8988T (cell line): ENCODE data around the gene OPCML.

Source experiments
- DNase-seq: peaks from one replicate; pipeline ENCODE4 v3.0.0; 2011

The OPCML gene

GRCh38 chr11:132579136-132579535 is 953.2 kb downstream of the OPCML start:
- DNase-seq: no peak

- DNase-seq: no peak
Measured at GRCh38 chr11:132578580-132578979, 953.7 kb downstream of the OPCML start.

DNA sequence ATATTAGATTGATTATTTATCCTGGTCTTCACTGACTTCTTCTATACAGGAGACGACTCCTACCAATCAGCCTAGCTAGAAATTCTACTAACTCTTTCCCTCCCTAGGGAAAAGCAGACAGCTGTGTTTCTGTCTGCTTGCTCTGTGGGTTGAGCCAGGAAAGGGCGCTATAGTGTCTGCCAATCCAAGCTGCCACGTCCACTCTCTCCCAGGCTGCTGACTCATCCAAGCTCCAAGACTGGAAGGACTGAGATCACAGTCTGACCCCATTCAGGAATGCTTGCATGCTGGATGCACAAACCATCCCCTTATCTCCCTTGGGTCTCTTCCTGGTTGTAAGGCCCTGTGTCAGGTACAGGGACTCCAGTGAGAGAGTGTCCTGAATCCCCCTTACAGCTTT is 955.6 kb downstream of the OPCML start:
- no peak for DNase-seq

GRCh38 chr11:132564091-132564885 is 968.0 kb downstream of the OPCML start:
- DNase-seq: no peak

DNA sequence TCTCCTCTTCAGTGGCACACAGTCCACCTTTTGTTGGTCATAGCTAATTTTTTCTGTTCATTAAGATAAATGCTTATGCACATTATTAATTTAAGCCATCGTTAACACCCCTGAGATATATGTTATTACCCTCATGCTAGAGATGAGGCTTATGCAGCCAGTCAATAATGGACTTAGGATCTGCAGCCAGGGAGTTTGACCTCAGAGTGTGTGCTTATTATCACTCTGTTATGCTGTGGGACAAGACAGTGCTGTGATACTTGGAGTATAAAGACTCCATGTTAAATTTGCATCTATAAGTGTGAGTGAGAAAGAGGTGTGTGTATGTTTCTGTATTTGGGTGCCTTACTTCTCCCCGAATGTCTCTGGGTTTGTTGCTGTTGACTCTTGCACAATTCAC is 969.3 kb downstream of the OPCML start:
- no peak for DNase-seq

GRCh38 chr11:132561937-132562336 is 970.4 kb downstream of the OPCML start:
- no peak for DNase-seq

DNA sequence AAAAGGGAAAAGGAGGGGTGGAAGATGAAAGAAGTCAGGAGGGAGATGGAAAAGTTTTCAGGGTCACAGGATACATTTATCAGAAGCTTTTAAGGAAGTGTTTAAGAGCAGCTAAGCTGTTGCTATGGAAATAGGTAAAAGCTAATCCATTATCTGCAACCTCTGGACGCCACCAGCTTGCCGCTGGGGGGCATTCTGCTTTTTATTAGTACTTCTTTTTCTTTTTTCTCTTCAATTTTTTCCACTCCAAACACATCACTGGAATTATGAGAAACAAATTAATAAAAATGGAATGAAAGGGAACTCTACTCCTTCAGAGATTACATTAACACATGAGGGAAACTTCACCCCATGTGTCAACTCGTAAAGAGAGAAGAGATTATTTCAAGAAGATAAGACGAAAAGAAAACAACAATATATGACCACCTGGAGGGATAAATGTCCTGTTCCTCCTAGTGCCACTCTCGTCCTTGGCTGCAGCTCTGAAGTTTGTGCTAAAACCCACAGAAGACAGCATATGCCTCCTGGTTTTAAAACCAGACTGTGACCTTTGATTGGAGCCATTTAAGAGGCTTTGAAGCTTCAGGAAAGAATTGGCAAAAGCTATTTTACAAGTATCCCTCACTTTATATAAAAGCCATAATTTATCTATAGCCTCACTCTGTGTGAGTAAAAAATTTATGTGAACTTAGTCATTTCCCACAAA is 972.8 kb downstream of the OPCML start:
- DNase-seq: no peak

DNA sequence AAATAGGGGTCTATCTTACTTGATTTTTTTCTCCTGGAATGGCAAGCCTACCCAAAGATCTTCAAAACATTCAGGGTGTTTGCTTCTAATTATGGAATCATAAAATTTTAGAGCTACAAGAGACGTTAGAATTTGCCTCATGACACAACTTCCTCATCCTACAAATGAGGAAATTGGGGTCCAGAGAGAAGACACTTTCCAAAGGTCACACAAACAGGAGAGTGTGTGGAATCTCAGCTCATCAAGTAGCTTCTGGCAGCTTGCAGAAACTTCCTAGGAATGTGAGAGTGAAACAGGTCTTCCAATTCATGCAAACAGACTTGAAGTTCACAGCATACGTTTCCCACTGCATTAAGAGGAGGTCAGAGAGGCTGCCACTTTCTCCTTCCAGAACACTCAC is 976.0 kb downstream of the OPCML start:
- DNase-seq: no peak

DNA sequence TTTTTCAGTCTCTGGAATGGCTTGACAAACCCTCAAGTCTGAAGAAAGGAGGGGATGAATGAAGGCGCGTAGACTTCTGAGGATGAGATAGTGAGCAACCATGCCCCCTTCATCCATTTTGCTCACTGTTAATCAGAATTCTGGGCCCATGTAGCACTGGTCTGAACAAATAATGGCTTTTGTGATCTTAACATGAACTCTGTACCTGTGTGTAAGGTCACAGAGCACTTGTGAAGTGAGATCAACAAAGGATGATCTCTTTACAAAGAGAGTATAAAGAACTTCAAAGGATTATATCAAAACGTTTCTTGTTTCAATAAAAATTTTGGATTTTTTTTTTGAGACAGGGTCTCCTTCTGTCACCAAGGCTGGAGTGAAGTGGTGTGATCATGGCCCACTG is 976.7 kb downstream of the OPCML start:
- no peak for DNase-seq

DNA sequence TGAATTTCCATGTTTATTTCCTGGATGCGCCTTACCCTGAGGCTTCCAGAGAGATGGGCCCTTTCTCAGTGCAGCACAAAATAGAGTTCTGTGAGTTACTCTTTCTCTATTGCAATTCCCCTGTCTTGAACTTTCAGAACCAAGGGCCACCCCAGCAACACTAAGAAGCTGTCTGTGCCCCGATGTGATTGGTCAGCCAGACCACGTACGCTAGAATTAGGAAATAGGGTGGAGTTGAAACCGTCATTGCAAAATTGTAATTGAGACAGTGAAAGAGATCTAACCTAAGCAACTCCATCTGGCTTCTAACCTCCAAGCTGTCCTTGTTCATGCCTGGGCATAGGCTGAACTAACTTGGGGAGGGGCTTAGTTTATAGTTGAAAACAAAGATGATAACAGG is 981.3 kb downstream of the OPCML start:
- no peak for DNase-seq

- no peak for DNase-seq
Measured at GRCh38 chr11:132549561-132549960, 982.7 kb downstream of the OPCML start.

DNA sequence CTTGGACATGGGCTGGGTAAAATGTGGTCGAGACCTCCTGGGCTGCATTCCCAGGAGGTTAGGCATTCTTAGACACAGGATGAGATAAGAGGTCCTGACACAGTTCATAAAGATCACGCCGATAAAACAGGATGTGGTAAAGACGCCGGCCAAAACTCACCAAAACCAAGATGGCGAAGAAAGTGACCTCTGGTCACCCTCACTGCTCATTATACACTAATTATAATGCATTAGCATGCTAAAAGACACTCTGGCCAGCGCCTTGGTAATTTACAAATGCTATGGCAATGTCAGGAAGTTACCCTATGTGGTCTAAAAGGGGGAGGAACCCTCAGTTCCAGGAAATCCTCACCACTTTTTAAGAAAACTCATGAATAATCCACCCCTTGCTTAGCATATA is 983.3 kb downstream of the OPCML start:
- no peak for DNase-seq

- DNase-seq: no peak
Measured at GRCh38 chr11:132544007-132544406, 988.3 kb downstream of the OPCML start.

DNA sequence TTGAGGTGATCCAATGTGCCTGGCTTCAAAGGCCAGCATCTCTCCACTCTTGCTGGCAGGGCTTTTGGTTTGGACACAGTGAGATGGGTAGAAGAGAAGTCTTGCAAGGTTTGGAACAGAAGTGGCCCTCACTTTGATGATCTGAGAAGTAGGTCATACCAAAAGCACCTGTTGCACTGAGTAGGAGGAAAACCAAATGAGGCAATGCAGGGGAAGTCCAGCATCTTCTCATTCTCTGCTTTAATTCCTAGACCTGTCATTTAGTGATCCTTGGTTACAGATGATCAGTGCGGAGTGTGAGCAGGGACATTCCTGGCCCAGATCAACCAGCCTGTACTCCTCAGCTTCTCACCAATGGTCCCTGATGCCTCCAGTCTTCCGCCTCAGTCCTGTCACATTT is 990.5 kb downstream of the OPCML start:
- DNase-seq: no peak

DNA sequence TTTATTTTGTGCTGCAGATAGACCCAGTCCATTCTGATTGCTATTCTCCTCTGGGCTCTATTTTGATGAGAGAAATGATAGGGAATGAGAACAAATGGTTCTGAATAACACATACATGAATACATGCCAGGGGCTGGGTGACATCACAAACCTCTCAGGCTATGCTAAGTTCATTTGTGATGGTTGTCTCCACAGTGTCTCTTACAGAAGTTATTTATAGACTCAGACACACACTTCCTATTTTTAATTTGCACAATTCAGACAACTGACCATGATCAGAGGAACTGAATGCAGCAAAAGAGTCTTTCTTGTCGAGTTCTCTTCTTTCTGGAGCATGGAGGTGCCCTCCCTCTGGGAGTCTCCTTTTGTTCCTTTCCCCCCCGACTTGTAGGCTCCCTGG is 991.7 kb downstream of the OPCML start:
- DNase-seq: no peak

DNA sequence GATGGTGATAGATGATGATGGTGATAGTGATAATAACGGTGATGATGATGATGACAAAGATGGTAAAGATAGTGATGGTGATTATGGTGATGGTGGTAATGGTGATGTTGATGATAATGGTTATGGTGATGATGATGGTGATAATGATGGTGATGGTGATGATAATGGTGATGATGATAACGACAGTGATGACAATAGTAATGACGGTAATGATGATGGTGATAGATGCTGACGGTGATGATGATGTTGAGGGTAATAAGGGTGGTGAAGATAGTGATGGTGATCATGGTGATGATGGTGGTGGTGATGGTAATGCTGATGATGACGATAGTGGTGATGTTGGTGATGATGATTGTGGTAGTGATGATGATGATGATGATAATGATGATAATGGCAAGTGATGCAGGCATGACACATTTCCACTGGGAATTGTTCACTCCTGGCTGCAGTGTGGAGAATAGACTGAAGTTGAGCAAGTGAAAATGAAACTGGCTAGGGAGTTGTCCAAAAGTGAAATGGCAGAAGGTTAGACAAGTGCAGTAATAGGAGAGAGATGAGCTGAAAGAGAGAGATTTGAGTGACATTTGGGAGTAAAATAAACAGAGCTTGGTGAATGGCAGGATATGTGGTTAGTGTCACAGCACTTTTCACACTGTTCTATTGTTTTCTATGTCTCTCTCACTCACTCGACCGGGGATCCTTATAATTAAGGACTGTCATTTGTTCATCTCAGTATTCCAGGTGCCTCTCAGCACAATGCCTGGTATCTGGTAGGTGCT is 992.5 kb downstream of the OPCML start:
- no peak for DNase-seq

DNA sequence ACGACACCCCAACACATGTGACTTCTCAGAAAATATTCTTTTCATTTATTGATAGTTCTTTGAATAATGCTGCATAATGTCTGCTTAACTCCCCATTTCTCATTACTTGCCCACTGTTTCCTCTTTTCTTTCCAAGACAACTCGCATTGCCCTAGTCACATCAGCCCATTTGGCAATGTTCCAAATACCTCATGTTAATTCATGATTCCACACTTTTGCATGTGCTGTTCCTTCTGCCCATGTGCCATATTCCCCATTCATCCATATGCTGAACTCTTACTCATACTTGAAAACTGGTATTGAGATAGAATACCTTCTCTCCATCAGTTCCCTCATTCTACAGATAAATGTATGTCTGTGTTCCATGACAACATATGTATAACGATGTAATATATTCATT is 993.7 kb downstream of the OPCML start:
- DNase-seq: no peak

DNA sequence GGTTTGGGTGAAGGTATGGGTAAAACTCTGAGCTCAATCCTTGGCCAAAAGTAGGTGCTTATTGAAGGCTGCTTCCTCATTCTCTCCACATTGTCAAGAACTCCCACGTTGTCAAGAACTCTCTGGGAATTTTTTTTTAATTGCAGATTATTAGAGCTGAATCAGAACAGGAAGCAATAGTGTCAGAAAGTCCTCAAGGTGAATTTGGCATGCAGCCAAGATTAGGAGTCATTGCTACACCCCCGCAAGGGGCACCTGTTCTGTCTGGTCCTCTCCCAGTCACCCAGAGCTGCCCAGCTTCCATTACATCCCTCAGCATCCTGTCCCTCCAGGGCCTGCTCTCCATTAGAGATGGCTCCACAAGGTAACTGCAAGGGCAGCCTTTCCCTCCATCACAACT is 996.5 kb downstream of the OPCML start:
- no peak for DNase-seq

GRCh38 chr11:132531921-132532320 is 1000.4 kb downstream of the OPCML start:
- DNase-seq: no peak

- no peak for DNase-seq
Measured at GRCh38 chr11:132528181-132528580, 1004.1 kb downstream of the OPCML start.

DNA sequence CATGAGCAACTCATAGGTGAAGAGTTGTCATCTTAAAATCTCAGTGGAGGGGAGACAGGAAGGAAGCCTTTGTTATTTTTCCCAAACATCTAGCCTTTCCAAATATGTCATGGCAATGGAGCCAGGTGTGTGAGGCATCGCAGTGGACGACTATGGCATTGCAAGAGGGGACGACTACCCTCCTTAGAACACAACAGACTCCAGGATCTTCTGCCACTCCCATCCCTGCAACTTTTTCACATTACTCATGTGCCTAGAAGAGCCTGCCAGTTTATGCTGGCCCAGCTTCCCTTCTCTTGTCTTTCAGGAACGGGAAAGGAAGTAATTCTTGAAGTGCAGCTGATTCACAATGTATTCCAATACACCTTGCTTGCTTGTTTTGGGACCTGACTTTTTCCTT is 1008.4 kb downstream of the OPCML start:
- no peak for DNase-seq

GRCh38 chr11:132520199-132520598 is 1012.1 kb downstream of the OPCML start:
- DNase-seq: no peak

- DNase-seq: no peak
Measured at GRCh38 chr11:132519241-132519815, 1013.0 kb downstream of the OPCML start.
